CD4-positive, CD25-positive, alpha-beta regulatory T cell (primary cell): ENCODE data around the gene TADA3. TPM values are rescaled to one million over a fixed set of nuclear protein-coding genes. Genes with fewer than 3 reads are reported as not detected.

ENCODE experiments used
- ATAC-seq, 2 donors: fragments of 150-1000 bp; cut with Tn5 transposase; one replicate each; pipeline ENCODE4 v1.10.0; 2021; ENCODE audit warnings: low read depth in 2 of 2, moderate number of reproducible peaks in 2 of 2, moderate library complexity in 1 of 2
- DNase-seq, 3 donors: peaks; one replicate each; pipeline versions ENCODE4 v3.0.0 to v3.0.0-alpha.2; 2012 to 2022; ENCODE audit warnings: mixed read lengths in 1 of 3
- H3K27ac ChIP-seq: one replicate; pipeline ENCODE4 v1.7.0; 2013; ENCODE audit warnings: mild to moderate bottlenecking, low read length; ENCODE audit not compliant: insufficient read depth, poor library complexity, severe bottlenecking
- H3K27me3 ChIP-seq: one replicate; pipeline ENCODE4 v1.7.0; 2013; ENCODE audit warnings: low read length; ENCODE audit not compliant: control insufficient read depth, insufficient read depth
- H3K36me3 ChIP-seq: one replicate; pipeline ENCODE4 v1.7.0; 2013; ENCODE audit warnings: mild to moderate bottlenecking, low read length, moderate library complexity; ENCODE audit not compliant: control insufficient read depth, insufficient read depth
- H3K4me1 ChIP-seq: 2 replicates; pipeline ENCODE4 v1.7.0; 2013; ENCODE audit warnings: mild to moderate bottlenecking, low read length; ENCODE audit not compliant: insufficient read depth, control insufficient read depth, poor library complexity, severe bottlenecking
- H3K4me3 ChIP-seq: one replicate; pipeline ENCODE4 v1.7.0; 2013; ENCODE audit warnings: low read depth, mild to moderate bottlenecking, low read length, moderate library complexity
- H3K9me3 ChIP-seq, 2 experiments: 1 replicate in 1 of 2; 2 replicates in 1 of 2; pipeline ENCODE4 v1.7.0; 2013; ENCODE audit warnings: low read length in 2 of 2, mild to moderate bottlenecking in 1 of 2, moderate library complexity in 1 of 2; ENCODE audit not compliant: control insufficient read depth in 2 of 2
- H3K27ac Mint-ChIP-seq, 3 donors: one replicate each; pipeline ENCODE4 v1.8.0; 2020 to 2022; ENCODE audit warnings: mild to moderate bottlenecking in 3 of 3, mixed read lengths in 3 of 3, moderate library complexity in 2 of 3
- H3K27me3 Mint-ChIP-seq: one replicate; pipeline ENCODE4 v1.8.0; 2022; ENCODE audit warnings: mild to moderate bottlenecking, mixed read lengths
- H3K36me3 Mint-ChIP-seq: one replicate; pipeline ENCODE4 v1.8.0; 2020; ENCODE audit warnings: mixed read lengths
- H3K4me1 Mint-ChIP-seq, 4 donors: one replicate each; pipeline ENCODE4 v1.8.0; 2020 to 2022; ENCODE audit warnings: mixed read lengths in 4 of 4, mild to moderate bottlenecking in 1 of 4
- H3K4me3 Mint-ChIP-seq, 4 donors: one replicate each; pipeline ENCODE4 v1.8.0; 2020 to 2022; ENCODE audit warnings: mild to moderate bottlenecking in 4 of 4, mixed read lengths in 4 of 4, moderate library complexity in 3 of 4
- H3K9me3 Mint-ChIP-seq, 7 donors: one replicate each; pipeline ENCODE4 v1.8.0; 2020 to 2022; ENCODE audit warnings: mixed read lengths in 7 of 7, mild to moderate bottlenecking in 3 of 7, moderate library complexity in 2 of 7
- polyA plus RNA-seq, 4 donors: library from polyadenylated mRNA; unstranded; fragments of 300-500 nt; fragmentation: Illumina TruSeq; gene quantifications; one replicate each; pipeline ENCODE4 v1.2.3, GENCODE V29; 2021
- total RNA-seq: library from RNA; stranded (reverse); gene quantifications from one replicate; pipeline ENCODE4 v1.2.3, GENCODE V29; 2022

The TADA3 gene
- total and polyA plus RNA-seq, 5 donors from 2014 or later = 44.7 to 69.0 (median 59.8) TPM

DNA sequence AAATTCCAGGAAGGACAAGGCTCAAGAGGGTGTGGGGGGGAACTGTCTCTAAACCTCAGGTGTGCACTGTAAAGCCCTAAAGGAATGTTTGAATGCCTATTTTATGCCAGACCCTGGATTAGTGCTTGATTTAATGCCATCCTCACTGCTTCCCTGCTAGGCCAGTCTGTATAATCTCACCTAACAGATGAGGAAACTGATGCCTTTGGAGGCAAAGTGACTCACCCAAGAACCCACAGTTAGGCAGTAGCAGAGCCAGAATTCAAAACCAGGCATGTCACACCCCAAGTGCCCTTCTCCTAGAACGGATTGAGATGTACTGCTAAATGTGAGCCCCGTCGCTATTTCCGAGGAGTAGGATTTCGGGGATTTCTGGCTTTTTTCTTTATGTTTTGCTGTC is 30.4 kb downstream of the TADA3 start:
- Histone ChIP-seq H3K4me3 (no peak overlapping the region), H3K36me3 (peaks cover 20% of the 10 kb centered on the region), H3K9me3 (no peaks in the 10 kb centered on the region), H3K4me1 (no peaks in the 10 kb centered on the region), H3K27ac (no peak overlapping the region), H3K27me3 (no peaks in the 10 kb centered on the region)
- Mint-ChIP-seq H3K36me3 (peaks cover 31% of the 10 kb centered on the region), H3K9me3 (peaks cover 0 to 2% (median 0%) of the 10 kb centered on the region in 7 donors), H3K4me3 (no peak overlapping the region), H3K4me1 (peaks cover 0 to 10% (median 4%) of the 10 kb centered on the region in 4 donors), H3K27me3 (no peaks in the 10 kb centered on the region), H3K27ac (no peak overlapping the region)
- ATAC-seq (no peak), DNase-seq (no peak)

- H3K27ac Mint-ChIP-seq = peak overlapping the region in 1 of 3 donors; percentile 73
- peaks cover 0 to 7% (median 3%) of the 10 kb centered on the region in 4 donors for H3K4me1 Mint-ChIP-seq
- no peak overlapping the region for H3K4me3 Mint-ChIP-seq
- no peaks in the 10 kb centered on the region for H3K9me3 ChIP-seq
- no peak overlapping the region for H3K27ac ChIP-seq
- H3K9me3 Mint-ChIP-seq = peaks cover 0 to 2% (median 0%) of the 10 kb centered on the region in 7 donors
- no peak for DNase-seq
- H3K4me1 ChIP-seq = no peaks in the 10 kb centered on the region
- no peak for ATAC-seq
- H3K36me3 ChIP-seq = peaks cover 29% of the 10 kb centered on the region
- H3K36me3 Mint-ChIP-seq = peaks cover 28% of the 10 kb centered on the region
- H3K27me3 ChIP-seq = no peaks in the 10 kb centered on the region
- H3K27me3 Mint-ChIP-seq = no peaks in the 10 kb centered on the region
- no peak overlapping the region for H3K4me3 ChIP-seq
Measured at GRCh38 chr3:9760779-9761505, 31.3 kb downstream of the TADA3 start.

DNA sequence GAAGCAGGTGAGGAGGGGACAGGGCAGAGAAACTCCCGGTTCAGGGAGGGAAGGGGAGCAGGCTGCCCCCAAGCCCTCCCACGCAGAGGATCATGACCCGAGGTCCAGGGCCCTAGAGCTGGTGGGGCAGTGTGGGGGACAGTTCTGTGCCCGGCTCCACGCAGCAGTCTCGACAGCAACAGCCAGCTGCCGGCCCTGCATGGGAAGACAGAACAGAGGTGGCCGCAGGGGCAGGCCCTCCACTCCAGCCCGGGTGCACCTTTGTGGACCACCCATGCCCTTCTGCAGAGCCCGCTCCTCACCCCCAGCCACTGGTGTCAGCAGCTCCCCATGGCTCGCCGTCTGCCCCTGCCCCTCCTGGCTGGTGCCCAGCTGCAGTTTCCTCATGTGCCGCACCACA is 34.8 kb downstream of the TADA3 start:
- Mint-ChIP-seq H3K27me3 (no peaks in the 10 kb centered on the region), H3K9me3 (peaks cover 0 to 2% (median 0%) of the 10 kb centered on the region in 7 donors), H3K36me3 (peaks cover 31% of the 10 kb centered on the region), H3K4me1 (peaks cover 6 to 26% (median 16%) of the 10 kb centered on the region in 4 donors), H3K4me3 (no peak overlapping the region), H3K27ac (peak overlapping the region in 1 of 3 donors; percentile 47)
- no peak for DNase-seq
- no peaks in the 10 kb centered on the region for H3K9me3 ChIP-seq
- H3K27me3 ChIP-seq = no peaks in the 10 kb centered on the region
- peaks cover 37% of the 10 kb centered on the region for H3K36me3 ChIP-seq
- no peak overlapping the region for H3K27ac ChIP-seq
- H3K4me1 ChIP-seq = peaks cover 9% of the 10 kb centered on the region
- no peak overlapping the region for H3K4me3 ChIP-seq
- ATAC-seq = no peak

- H3K4me1 Mint-ChIP-seq = peaks cover 10 to 49% (median 35%) of the 10 kb centered on the region in 4 donors
- H3K27me3 Mint-ChIP-seq = no peaks in the 10 kb centered on the region
- H3K4me3 ChIP-seq = peak overlapping the region; percentile 24
- no peaks in the 10 kb centered on the region for H3K9me3 ChIP-seq
- H3K4me1 ChIP-seq = peaks cover 30% of the 10 kb centered on the region
- ATAC-seq (no peak), DNase-seq (peak in 1 of 3 donors; percentile 53)
- H3K9me3 Mint-ChIP-seq = no peaks in the 10 kb centered on the region
- peak overlapping the region; percentile 75 to 95 (median 84) for H3K27ac Mint-ChIP-seq
- H3K27ac ChIP-seq = no peak overlapping the region
- H3K36me3 ChIP-seq = peaks cover 48% of the 10 kb centered on the region
- no peaks in the 10 kb centered on the region for H3K27me3 ChIP-seq
- peak overlapping the region; percentile 27 to 81 (median 66) for H3K4me3 Mint-ChIP-seq
- peaks cover 26% of the 10 kb centered on the region for H3K36me3 Mint-ChIP-seq
Measured at GRCh38 chr3:9754678-9755077, 37.6 kb downstream of the TADA3 start.

GRCh38 chr3:9750556-9751411 is 41.5 kb downstream of the TADA3 start:
- Histone ChIP-seq H3K27ac (peak overlapping the region; percentile 76), H3K36me3 (peaks cover 37% of the 10 kb centered on the region), H3K4me3 (peak overlapping the region; percentile 91), H3K27me3 (no peaks in the 10 kb centered on the region), H3K9me3 (no peaks in the 10 kb centered on the region), H3K4me1 (peaks cover 36% of the 10 kb centered on the region)
- Mint-ChIP-seq H3K27ac (peak overlapping the region; percentile 94 to 99 (median 98)), H3K4me3 (peak overlapping the region; percentile 88 to 99 (median 96)), H3K36me3 (peaks cover 32% of the 10 kb centered on the region), H3K9me3 (no peaks in the 10 kb centered on the region), H3K27me3 (no peaks in the 10 kb centered on the region), H3K4me1 (peaks cover 14 to 57% (median 37%) of the 10 kb centered on the region in 4 donors)
- ATAC-seq = no peak
- peak in 1 of 3 donors; percentile 18 for DNase-seq

- H3K4me1 ChIP-seq = peaks cover 32% of the 10 kb centered on the region
- Mint-ChIP-seq H3K4me1 (peaks cover 11 to 52% (median 32%) of the 10 kb centered on the region in 4 donors), H3K4me3 (peak within 1 kb of the TSS; percentile 88 to 99 (median 96)), H3K27ac (peak within 1 kb of the TSS; percentile 94 to 99 (median 98)), H3K36me3 (peaks cover 31% of the 10 kb centered on the region), H3K9me3 (no peaks in the 10 kb centered on the region), H3K27me3 (no peaks in the 10 kb centered on the region)
- no peaks in the 10 kb centered on the region for H3K27me3 ChIP-seq
- H3K4me3 ChIP-seq = peak within 1 kb of the TSS; percentile 91
- H3K9me3 ChIP-seq = no peaks in the 10 kb centered on the region
- H3K27ac ChIP-seq = peak within 1 kb of the TSS; percentile 76
- ATAC-seq (peak; percentile 98), DNase-seq (peak; percentile 96 to 99 (median 97))
- peaks cover 45% of the 10 kb centered on the region for H3K36me3 ChIP-seq
Measured at GRCh38 chr3:9749645-9750555, 42.4 kb downstream of the TADA3 start, which contains the start of gene OGG1. TSS of gene OGG1 (plus strand) at chr3:9749952. CDS start at chr3:9750287, 335 bp downstream.

- peaks cover 32% of the 10 kb centered on the region for H3K36me3 Mint-ChIP-seq
- H3K4me3 ChIP-seq = peak overlapping the region; percentile 91
- H3K4me1 Mint-ChIP-seq = peaks cover 7 to 45% (median 28%) of the 10 kb centered on the region in 4 donors
- peaks cover 27% of the 10 kb centered on the region for H3K4me1 ChIP-seq
- peak overlapping the region; percentile 76 for H3K27ac ChIP-seq
- H3K27me3 ChIP-seq = no peaks in the 10 kb centered on the region
- peaks cover 49% of the 10 kb centered on the region for H3K36me3 ChIP-seq
- no peaks in the 10 kb centered on the region for H3K27me3 Mint-ChIP-seq
- H3K9me3 Mint-ChIP-seq = no peaks in the 10 kb centered on the region
- DNase-seq = no peak
- H3K4me3 Mint-ChIP-seq = peak overlapping the region; percentile 88 to 99 (median 96)
- H3K27ac Mint-ChIP-seq = peak overlapping the region; percentile 94 to 99 (median 98)
- ATAC-seq = no peak
- no peaks in the 10 kb centered on the region for H3K9me3 ChIP-seq
Measured at GRCh38 chr3:9749296-9749644, 43.0 kb downstream of the TADA3 start.
